ENCODE results near the gene TMCO4.

The TMCO4 gene

GRCh38 chr1:19710825-19711611 lies 88.7 kb downstream of the TMCO4 start:
- FAIRE-seq, result no peak

DNA sequence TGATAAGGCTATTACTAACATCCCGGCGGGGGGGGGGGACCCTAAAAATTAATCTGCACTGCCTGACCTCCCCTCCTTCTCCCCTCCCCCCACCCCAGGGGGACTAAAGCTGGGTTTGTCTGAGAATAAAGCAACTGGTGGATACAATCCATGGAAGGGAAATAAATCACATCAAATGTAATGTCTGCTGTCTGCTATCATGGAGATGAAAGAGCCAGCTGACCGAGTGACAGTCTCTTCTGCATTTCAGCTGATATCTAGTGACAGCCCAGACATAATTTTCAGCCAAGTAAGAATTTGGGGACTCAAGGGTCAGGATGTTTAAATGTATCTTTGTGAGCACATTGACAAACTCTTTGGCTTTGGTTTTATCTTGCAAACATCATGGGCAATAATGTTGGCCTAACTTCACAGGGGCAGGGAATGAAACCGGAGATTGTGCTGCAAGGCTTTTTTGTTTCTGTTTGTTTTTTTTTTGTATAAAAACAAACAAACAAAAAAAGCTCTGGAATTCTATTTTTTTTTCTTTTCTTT lies 90.4 kb downstream of the TMCO4 start:
- no peak for FAIRE-seq

GRCh38 chr1:19708567-19709110 lies 91.1 kb downstream of the TMCO4 start:
- no peak for FAIRE-seq

DNA sequence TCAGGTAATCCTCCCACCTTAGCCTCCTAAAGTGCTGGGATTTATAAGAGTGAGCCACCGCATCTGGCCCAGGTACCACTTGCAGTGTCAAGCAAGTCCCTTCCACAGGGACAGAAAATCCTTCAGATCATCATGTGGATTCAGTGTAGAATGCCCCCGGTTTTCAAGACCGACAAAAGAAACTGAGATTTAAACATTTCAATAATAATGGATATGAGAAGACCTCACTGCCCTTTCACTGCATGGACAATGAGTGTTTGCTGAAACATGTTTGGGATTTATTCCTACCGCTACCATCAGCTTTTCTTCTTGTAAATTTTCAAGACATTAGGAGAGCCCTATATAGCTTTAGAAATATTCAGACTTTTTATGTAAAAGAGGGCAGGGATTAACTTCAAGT lies 93.6 kb downstream of the TMCO4 start:
- FAIRE-seq, result no peak

DNA sequence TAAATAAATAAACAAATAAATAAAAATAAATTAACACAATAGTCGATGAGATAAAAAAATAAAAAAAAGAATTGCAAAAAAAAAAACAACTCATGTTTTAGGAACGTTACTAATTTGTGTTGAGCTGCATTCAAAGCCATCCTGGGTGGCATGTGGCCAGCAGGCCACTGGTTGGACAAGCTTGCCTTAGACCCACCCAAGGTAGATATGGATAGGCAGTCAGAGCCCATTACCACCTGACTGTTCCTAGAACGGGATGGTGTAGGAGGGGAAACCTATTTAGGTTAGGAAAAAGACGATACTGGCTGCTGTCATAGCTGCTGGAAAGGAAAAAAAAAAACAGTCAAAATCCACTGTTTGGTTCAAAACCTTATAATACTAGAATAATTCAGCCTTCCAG lies 94.3 kb downstream of the TMCO4 start:
- peak; percentile 90 for FAIRE-seq

DNA sequence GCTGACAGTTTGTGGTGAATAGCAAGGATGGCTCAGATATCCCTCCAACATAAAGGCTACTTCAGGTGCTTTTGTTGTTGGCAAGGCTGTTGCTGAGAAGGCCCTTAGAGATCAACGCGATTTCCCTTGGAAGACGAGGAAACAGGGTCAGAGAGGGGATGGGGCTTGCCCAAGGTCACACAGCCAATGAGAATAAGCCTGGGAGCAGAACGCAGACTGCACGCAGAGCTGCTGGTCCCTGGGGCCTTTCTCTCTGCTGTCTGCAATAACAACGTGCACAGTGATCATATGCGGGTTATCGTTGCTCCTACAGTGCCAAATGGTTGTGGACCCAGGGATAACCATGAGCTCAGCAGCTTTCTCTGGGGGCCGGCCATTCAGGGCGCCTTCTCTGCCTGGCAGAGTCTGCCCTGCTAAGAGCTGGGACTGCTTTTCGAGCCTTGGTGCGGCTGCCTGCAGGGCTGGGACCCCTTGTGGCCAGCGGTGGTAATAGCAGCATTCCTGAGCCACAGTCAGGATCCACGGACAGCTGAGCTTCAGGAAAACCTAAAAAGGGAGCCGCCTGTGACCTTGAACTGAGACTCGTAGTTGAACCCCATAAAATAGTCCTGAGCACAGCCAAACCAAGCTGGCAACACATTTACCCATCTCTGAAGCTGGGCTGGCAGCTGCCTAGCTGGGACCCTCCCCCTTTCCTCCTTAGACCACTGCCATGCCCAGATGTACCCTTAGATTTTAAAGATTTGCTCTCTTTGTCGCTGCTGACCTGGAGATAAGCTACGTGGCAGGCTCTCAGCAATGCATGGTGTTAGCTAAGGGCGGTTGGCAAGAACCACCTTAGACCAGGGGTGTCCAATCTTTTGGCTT lies 95.2 kb downstream of the TMCO4 start:
- FAIRE-seq, result no peak

DNA sequence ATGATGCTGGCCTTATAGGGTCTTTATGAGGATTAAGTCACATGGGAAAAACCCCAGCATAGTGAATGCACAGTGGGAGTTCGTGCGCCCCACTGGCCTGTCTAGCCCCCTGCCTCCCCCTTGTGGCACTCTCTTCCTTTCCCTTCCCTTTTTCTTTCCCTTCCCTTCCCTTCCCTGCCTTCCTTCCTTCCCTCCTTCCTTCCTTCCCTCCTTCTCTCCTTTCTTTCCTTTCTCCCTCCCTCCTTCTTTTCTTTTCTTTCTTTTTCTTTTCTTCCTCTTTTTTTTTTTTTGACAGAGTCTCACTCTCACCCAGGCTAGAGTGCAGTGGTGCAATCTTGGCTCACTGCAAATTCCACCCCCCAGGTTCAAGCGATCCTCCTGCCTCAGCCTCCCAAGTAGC lies 96.4 kb downstream of the TMCO4 start:
- no peak for FAIRE-seq

DNA sequence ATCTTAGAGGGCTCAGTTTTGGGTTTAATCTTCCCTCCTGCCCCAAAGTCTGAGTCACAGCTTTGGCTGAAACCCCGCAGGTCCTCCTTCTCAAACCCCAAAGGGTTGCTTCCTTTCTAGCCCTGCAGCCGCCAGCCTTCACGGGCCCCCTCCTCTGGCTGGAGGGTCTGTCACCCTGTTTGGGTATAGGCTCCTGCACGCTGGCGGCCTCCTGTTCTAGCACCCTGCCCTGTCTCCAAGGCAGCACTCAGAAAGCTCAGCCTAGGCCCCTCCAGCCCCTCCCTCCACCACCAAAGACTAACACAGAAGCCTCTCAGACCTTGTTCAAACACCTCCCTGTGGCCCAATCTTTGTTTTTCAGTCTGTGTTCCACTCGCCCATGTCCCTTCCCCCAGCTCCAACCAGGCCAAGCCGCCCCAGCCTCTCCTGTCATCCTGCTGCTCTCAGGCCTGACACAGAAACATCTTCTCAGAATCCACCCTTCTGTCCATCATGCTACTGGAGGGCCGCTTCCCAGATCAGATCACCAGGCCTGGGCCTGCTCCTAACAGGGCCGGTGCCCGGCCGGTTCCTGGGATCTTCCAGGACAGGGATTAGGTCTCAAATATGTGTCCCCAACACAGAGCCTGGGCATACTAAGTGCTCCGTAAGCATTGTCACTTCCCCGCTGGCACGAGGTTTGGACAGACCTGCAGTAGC lies 99.5 kb downstream of the TMCO4 start:
- no peak for FAIRE-seq

DNA sequence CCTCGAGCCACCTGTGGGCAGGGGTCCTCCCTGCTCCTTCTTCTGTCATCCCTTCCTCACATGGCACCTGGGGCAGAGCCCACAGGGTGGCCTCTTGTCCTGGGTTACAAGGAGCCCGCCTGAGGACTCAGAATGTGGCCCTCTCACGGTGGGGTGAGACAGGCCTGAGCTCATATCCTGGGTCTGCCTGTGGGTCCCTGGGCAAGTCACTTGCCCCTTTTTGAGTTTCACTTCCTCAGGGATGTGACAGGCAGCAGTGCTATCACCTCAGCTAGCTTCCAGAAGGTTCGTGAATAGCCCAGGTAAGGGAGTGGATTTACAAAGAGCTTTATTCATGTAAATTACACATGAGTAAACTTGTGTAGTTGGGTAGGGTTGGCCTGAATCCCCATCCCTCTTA lies 101.5 kb downstream of the TMCO4 start:
- no peak for FAIRE-seq

GRCh38 chr1:19696820-19697219 lies 102.9 kb downstream of the TMCO4 start:
- FAIRE-seq, result no peak

GRCh38 chr1:19695772-19696171 lies 103.9 kb downstream of the TMCO4 start:
- no peak for FAIRE-seq

DNA sequence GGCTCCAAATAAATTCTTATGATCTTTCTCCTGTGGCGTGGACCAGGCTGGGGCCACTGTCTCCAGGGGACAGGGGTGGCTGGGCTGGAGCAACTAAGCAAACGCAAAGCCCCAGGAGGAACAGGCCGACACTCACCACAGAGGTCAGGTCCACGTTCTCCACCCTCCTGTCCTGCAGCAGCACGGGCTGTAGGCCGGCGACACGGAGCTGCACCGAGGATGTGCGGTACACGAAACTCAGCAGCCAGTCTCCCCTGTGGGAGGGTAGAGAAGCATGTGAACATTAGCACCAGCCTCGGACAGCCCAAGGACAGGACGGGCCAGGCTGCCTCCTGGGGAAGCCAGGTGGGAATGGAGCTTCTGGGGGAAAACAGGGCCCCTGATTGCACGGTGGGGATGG lies 105.4 kb downstream of the TMCO4 start:
- no peak for FAIRE-seq

DNA sequence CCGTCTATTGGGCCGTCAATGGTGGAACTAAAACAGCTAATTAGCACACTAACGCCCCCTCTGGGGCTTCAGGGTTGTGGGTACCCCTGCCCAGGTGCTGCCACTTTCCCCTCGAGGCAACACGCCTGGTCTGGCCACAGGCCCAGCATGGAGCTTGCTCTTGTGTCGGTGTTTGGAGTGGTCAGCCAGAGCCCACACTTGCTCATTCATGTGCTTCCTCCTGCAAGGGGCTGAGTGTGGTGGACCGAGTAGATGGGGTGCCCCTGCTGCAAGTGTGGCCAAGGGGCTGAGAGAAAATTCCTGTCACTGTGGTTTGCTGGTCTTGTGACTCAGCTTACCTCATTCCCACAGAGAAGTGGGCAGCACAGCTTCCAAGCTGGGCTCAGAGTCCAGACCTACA lies 109.4 kb downstream of the TMCO4 start:
- no peak for FAIRE-seq

- FAIRE-seq, result no peak
Observed at GRCh38 chr1:19689856-19690255, 109.9 kb downstream of the TMCO4 start.

GRCh38 chr1:19689085-19689757 lies 110.5 kb downstream of the TMCO4 start:
- FAIRE-seq, result no peak

- no peak for FAIRE-seq
Observed at GRCh38 chr1:19688041-19688842, 111.5 kb downstream of the TMCO4 start.

- no peak for FAIRE-seq
Observed at GRCh38 chr1:19687414-19687813, 112.3 kb downstream of the TMCO4 start.

DNA sequence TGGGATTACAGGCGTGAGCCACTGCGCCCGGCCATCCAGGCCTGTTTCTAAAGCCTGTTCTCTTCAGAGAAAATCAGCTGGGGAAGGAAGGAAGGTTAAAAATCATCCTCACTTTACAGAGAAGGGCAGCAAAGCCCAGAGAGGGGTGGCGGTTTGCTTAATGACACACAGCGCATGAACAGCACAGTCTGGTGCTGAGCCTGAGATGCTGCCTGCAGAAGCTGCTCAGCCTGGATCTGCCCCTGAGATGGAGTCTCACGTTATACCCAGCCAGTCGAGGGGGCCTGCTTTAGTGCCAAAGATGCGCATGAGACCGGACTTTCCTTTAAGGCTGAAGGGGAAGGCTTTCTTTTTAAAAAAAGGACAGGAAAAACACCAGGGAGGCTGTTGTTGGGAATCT lies 113.7 kb downstream of the TMCO4 start:
- no peak for FAIRE-seq

DNA sequence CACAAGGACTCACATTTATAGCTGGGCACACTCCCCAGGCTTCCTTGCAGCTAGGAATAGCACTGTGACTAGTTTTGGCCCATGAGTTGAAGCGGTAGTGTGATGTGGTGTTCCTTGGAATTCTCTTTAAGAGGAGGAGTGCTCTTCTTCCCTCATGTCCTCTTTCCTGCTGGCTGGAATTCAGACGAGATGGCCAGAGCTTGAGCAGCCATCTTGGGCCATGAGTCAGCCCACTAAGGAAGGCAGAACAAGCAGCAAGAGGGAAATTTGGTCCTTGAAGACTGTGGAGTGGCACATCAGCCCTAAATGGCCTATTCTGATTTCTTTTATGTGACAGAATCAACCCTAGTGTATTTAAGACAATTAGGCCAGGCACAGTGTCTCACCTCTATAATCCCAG lies 115.0 kb downstream of the TMCO4 start:
- no peak for FAIRE-seq

DNA sequence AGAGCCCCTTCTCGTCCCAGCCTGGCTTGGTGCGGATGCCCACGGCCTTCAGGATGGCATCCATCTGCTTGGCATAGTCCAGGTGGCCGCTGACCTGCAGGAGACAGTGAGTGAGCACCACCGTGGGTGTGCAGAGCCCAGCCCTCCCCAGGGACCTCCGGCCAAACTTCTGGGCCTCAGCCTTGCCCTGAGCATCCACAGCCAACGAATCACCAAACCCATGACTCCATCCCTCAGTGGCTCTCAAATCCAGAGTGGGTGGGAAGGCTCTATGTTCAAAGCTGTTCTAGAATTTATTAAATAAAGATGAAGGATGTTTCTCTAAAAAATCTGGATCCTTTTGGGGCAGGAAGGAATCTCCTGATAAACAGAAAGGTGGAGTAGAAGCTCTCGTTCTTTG lies 116.4 kb downstream of the TMCO4 start:
- no peak for FAIRE-seq

DNA sequence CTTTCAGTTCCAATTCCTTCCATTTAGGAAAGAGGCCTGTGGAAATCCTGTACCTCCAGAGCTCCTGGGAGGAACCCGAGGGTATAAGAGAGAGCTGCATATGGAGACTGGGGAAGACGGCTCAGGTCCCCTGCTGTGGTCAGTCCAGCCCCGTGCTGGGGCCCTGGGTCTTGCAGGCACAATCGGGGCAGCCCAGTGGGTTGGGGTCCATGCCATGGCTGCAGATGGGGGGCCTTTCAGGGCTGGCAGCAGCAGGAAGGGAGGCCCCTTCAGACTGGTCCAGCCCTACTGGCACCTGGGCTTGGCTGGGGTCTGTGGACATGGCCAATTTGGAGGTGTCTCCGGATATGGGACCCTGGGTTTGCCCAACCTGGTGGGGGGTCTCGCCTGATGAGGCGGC lies 116.8 kb downstream of the TMCO4 start:
- FAIRE-seq, result no peak
